Islet of Langerhans (tissue), 1 donor: ENCODE measurements around the gene PSD2.

Experiments used
- FAIRE-seq: peaks from one replicate; lab custom pipeline; 2011; peaks lifted over from hg19 to GRCh38; lab: Jason Lieb, UNC

Gene PSD2

GRCh38 chr5:139795074-139796001, at the start of gene PSD2:
PSD2 (plus strand) TSS chr5:139795808; CDS start chr5:139809441, 13,633 bp downstream.
- no peak for FAIRE-seq

- FAIRE-seq: no peak
Measured at GRCh38 chr5:139746691-139747582, 48.7 kb upstream of the PSD2 start.

GRCh38 chr5:139747583-139748504, 47.8 kb upstream of the PSD2 start:
- FAIRE-seq: no peak

- FAIRE-seq: no peak
Measured at GRCh38 chr5:139748505-139748826, 47.1 kb upstream of the PSD2 start.

GRCh38 chr5:139749242-139749641, 46.4 kb upstream of the PSD2 start:
- no peak for FAIRE-seq

GRCh38 chr5:139751236-139751635, 44.4 kb upstream of the PSD2 start:
- no peak for FAIRE-seq

GRCh38 chr5:139752506-139753473, 42.8 kb upstream of the PSD2 start:
- no peak for FAIRE-seq

GRCh38 chr5:139755892-139756671, 39.5 kb upstream of the PSD2 start:
- no peak for FAIRE-seq

- no peak for FAIRE-seq
Measured at GRCh38 chr5:139756971-139757370, 38.6 kb upstream of the PSD2 start.

GRCh38 chr5:139757727-139758509, 37.7 kb upstream of the PSD2 start:
- no peak for FAIRE-seq

GRCh38 chr5:139758510-139759075, 37.0 kb upstream of the PSD2 start:
- FAIRE-seq: no peak

GRCh38 chr5:139759219-139759721, 36.3 kb upstream of the PSD2 start:
- no peak for FAIRE-seq

- no peak for FAIRE-seq
Measured at GRCh38 chr5:139760066-139761056, 35.2 kb upstream of the PSD2 start.

- FAIRE-seq: no peak
Measured at GRCh38 chr5:139761057-139761450, 34.6 kb upstream of the PSD2 start.

- FAIRE-seq: no peak
Measured at GRCh38 chr5:139761501-139761900, 34.1 kb upstream of the PSD2 start.

GRCh38 chr5:139762615-139763170, 32.9 kb upstream of the PSD2 start:
- FAIRE-seq: no peak
